Measurements from ENCODE around the gene LACRT.

GRCh38 chr12:54629925-54630324, 4.8 kb downstream of the LACRT start:
- TF ChIP-seq CTCF (IDR thresholded peaks at IDR 0.05) (no peak), POLR2A (IDR thresholded peaks at IDR 0.05) (no peak)

Measured in body of pancreas (tissue), 4 donors.